ENCODE data around the gene RTN4RL1. TPM values are rescaled to one million over a fixed set of nuclear protein-coding genes. Genes with fewer than 3 reads are reported as not detected.

Gene RTN4RL1
- total and polyA plus RNA-seq, 2 of the 13 experiments (the other 11 are each of a cell fraction or from before 2014, with no cell fraction given): 0.01 TPM; not detected in 1

GRCh38 chr17:1909985-1910384 lies 115.1 kb downstream of the RTN4RL1 start (continued):
- TF ChIP-seq DZIP1 (CRISPR knock-in tag; IDR thresholded peaks at IDR 0.05) (no peak), HMG20B (CRISPR knock-in tag; conservative IDR thresholded peaks at IDR 0.05) (no peak), MLXIP (CRISPR knock-in tag; IDR thresholded peaks at IDR 0.05; ENCODE audit: borderline replicate concordance) (no peak), RXRB (CRISPR knock-in tag; IDR thresholded peaks at IDR 0.05; ENCODE audit: borderline replicate concordance) (peak; percentile 74), RARA (CRISPR knock-in tag; IDR thresholded peaks at IDR 0.05) (peak; percentile 48; the same call in 1 of the 2 replicates), ZSCAN20 (CRISPR knock-in tag; IDR thresholded peaks at IDR 0.05; ENCODE audit: borderline replicate concordance) (no peak), ATF2 (CRISPR knock-in tag; IDR thresholded peaks at IDR 0.05) (0 out of 2 replicates have a peak, but pooled peaks have one; percentile 46), ZNF775 (CRISPR knock-in tag; IDR thresholded peaks at IDR 0.05; ENCODE audit: borderline replicate concordance) (no peak), AKNA (CRISPR knock-in tag; IDR thresholded peaks at IDR 0.05; ENCODE audit: borderline replicate concordance) (no peak), SOX5 (CRISPR knock-in tag; IDR thresholded peaks at IDR 0.05; ENCODE audit: borderline replicate concordance) (0 out of 2 replicates have a peak, but pooled peaks have one; percentile 32), PATZ1 (CRISPR knock-in tag; IDR thresholded peaks at IDR 0.05) (peak; percentile 64), ZNF597 (CRISPR knock-in tag; IDR thresholded peaks at IDR 0.05) (no peak)

All from HepG2 (cell line).